ENCODE results near the gene SLC28A2.
"Not testable (repeated sequence)": the region's sequence is repeated elsewhere in the genome, so short reads cannot be mapped to it uniquely, and the experiment has no call there.

Gene SLC28A2

GRCh38 chr15:45288947-45289346, 36.9 kb downstream of the SLC28A2 start:
- Histone ChIP-seq H3K4me3 (ENCODE audit: low read length) (no peak overlapping the region), H3K9me3 (replicated peaks; ENCODE audit: insufficient read depth, low read length) (no peaks in the 10 kb centered on the region), H3K9me2 (replicated peaks; ENCODE audit: insufficient read depth, low read length) (no peaks in the 10 kb centered on the region), H3K9ac (ENCODE audit: low read length) (no peak overlapping the region), H3K27me3 (replicated peaks; ENCODE audit: insufficient read depth, low read length) (no peaks in the 10 kb centered on the region), H2AFZ (ENCODE audit: low read length) (no peak overlapping the region), H3K27ac (ENCODE audit: low read length) (no peak overlapping the region), H3K79me2 (ENCODE audit: low read length) (no peaks in the 10 kb centered on the region), H4K20me1 (ENCODE audit: insufficient read depth, low read length) (no peaks in the 10 kb centered on the region), H3K36me3 (replicated peaks; ENCODE audit: insufficient read depth, low read length) (no peaks in the 10 kb centered on the region), H3K4me1 (ENCODE audit: low read length) (no peaks in the 10 kb centered on the region), H3K4me2 (ENCODE audit: low read depth, low read length) (no peak overlapping the region), H3F3A (ENCODE audit: insufficient read depth, low read length) (no peaks in the 10 kb centered on the region)
- TF ChIP-seq EZH2phosphoT487 (IDR thresholded peaks at IDR 0.05; ENCODE audit: low read length) (no peak), CTCF (IDR thresholded peaks at IDR 0.05; ENCODE audit: low read length) (no peak), EZH2 (optimal IDR thresholded peaks at IDR 0.05; ENCODE audit: low read depth, low read length) (no peak)
- DNase-seq: no peak

- H4K20me1 ChIP-seq (ENCODE audit: insufficient read depth, low read length): no peaks in the 10 kb centered on the region
- H3K4me2 ChIP-seq (ENCODE audit: low read depth, low read length): no peak overlapping the region
- H3F3A ChIP-seq (ENCODE audit: insufficient read depth, low read length): no peaks in the 10 kb centered on the region
- no peak overlapping the region for H3K4me3 ChIP-seq (ENCODE audit: low read length)
- H3K4me1 ChIP-seq (ENCODE audit: low read length): no peaks in the 10 kb centered on the region
- no peaks in the 10 kb centered on the region for H3K27me3 ChIP-seq (replicated peaks; ENCODE audit: insufficient read depth, low read length)
- no peaks in the 10 kb centered on the region for H3K36me3 ChIP-seq (replicated peaks; ENCODE audit: insufficient read depth, low read length)
- no peak overlapping the region for H3K27ac ChIP-seq (ENCODE audit: low read length)
- H3K9me3 ChIP-seq (replicated peaks; ENCODE audit: insufficient read depth, low read length): no peaks in the 10 kb centered on the region
- no peak overlapping the region for H2AFZ ChIP-seq (ENCODE audit: low read length)
- H3K9me2 ChIP-seq (replicated peaks; ENCODE audit: insufficient read depth, low read length): no peaks in the 10 kb centered on the region
- H3K79me2 ChIP-seq (ENCODE audit: low read length): no peaks in the 10 kb centered on the region
- TF ChIP-seq CTCF (IDR thresholded peaks at IDR 0.05; ENCODE audit: low read length) (no peak), EZH2phosphoT487 (IDR thresholded peaks at IDR 0.05; ENCODE audit: low read length) (no peak), EZH2 (optimal IDR thresholded peaks at IDR 0.05; ENCODE audit: low read depth, low read length) (no peak)
- H3K9ac ChIP-seq (ENCODE audit: low read length): no peak overlapping the region
- DNase-seq: no peak
These were observed 40.0 kb downstream of the SLC28A2 start for GRCh38 chr15:45291822-45292582.

GRCh38 chr15:45293326-45293725, 41.3 kb downstream of the SLC28A2 start:
- not testable (repeated sequence) for H3K36me3 ChIP-seq (replicated peaks; ENCODE audit: insufficient read depth, low read length); H3K4me3 ChIP-seq (ENCODE audit: low read length); H3K4me2 ChIP-seq (ENCODE audit: low read depth, low read length); H3K27me3 ChIP-seq (replicated peaks; ENCODE audit: insufficient read depth, low read length); H4K20me1 ChIP-seq (ENCODE audit: insufficient read depth, low read length); H3K79me2 ChIP-seq (ENCODE audit: low read length); DNase-seq; H3K9me3 ChIP-seq (replicated peaks; ENCODE audit: insufficient read depth, low read length); H3F3A ChIP-seq (ENCODE audit: insufficient read depth, low read length); H2AFZ ChIP-seq (ENCODE audit: low read length); H3K27ac ChIP-seq (ENCODE audit: low read length); H3K9ac ChIP-seq (ENCODE audit: low read length); H3K4me1 ChIP-seq (ENCODE audit: low read length); H3K9me2 ChIP-seq (replicated peaks; ENCODE audit: insufficient read depth, low read length)

GRCh38 chr15:45298964-45299378, 46.9 kb downstream of the SLC28A2 start:
- not testable (repeated sequence) for DNase-seq; H3K27ac ChIP-seq (ENCODE audit: low read length); H3K9me3 ChIP-seq (replicated peaks; ENCODE audit: insufficient read depth, low read length); H3K4me2 ChIP-seq (ENCODE audit: low read depth, low read length); H3K4me1 ChIP-seq (ENCODE audit: low read length); H3K9me2 ChIP-seq (replicated peaks; ENCODE audit: insufficient read depth, low read length); H2AFZ ChIP-seq (ENCODE audit: low read length); H3K79me2 ChIP-seq (ENCODE audit: low read length); H3K36me3 ChIP-seq (replicated peaks; ENCODE audit: insufficient read depth, low read length); H4K20me1 ChIP-seq (ENCODE audit: insufficient read depth, low read length); H3K4me3 ChIP-seq (ENCODE audit: low read length); H3K27me3 ChIP-seq (replicated peaks; ENCODE audit: insufficient read depth, low read length); H3K9ac ChIP-seq (ENCODE audit: low read length); H3F3A ChIP-seq (ENCODE audit: insufficient read depth, low read length)

Data from MM.1S (cell line).